ENCODE data around the gene TBC1D4. TPM values are rescaled to one million over a fixed set of nuclear protein-coding genes. Genes with fewer than 3 reads are reported as not detected.

Gene TBC1D4
- total RNA-seq, 1 donor from 2014 or later: 26.1 TPM

DNA sequence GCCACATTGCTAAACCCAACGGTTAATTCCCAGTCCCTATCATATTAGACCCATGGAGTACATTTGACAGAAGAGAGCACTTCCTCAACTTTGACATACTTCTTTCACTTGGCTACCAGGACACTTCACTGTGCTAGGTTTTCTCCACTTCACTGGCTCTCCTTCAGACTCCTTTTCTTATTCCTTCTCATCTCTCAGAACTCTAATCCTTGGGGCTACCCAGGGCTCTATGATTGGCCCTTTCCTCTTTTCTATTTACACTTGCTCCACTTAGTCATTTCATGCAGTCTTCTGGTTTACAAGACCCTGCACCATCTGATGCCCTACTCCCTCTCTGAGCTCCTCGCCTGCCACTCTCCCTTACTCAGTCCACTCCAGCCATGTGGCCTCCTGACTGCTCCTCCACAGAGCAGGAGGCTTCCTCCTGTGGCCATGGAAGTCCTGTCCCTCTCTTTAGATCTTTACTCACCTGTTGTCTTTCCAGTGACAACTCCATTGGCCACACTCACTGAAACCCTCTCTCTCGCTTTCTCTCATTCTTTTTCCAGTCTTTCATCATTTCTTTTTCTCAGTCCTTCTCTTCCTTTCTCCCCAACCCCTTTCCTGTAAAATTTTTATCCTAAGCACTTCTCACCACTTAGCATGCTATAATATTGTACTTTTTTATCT, 90.4 kb downstream of the TBC1D4 start:
- Histone ChIP-seq H3K9me3 (no peaks in the 10 kb centered on the region), H3K4me1 (no peaks in the 10 kb centered on the region), H3K27ac (no peak overlapping the region), H3K36me3 (no peaks in the 10 kb centered on the region), H3K4me3 (no peak overlapping the region), H3K27me3 (no peaks in the 10 kb centered on the region)
- no peak for DNase-seq
- TF ChIP-seq, protein P1, sequence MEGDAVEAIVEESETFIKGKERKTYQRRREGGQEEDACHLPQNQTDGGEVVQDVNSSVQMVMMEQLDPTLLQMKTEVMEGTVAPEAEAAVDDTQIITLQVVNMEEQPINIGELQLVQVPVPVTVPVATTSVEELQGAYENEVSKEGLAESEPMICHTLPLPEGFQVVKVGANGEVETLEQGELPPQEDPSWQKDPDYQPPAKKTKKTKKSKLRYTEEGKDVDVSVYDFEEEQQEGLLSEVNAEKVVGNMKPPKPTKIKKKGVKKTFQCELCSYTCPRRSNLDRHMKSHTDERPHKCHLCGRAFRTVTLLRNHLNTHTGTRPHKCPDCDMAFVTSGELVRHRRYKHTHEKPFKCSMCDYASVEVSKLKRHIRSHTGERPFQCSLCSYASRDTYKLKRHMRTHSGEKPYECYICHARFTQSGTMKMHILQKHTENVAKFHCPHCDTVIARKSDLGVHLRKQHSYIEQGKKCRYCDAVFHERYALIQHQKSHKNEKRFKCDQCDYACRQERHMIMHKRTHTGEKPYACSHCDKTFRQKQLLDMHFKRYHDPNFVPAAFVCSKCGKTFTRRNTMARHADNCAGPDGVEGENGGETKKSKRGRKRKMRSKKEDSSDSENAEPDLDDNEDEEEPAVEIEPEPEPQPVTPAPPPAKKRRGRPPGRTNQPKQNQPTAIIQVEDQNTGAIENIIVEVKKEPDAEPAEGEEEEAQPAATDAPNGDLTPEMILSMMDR (IDR thresholded peaks at IDR 0.05): no peak
- intact Hi-C loops (cut with DNase I): no loop called here
- ATAC-seq: peak; percentile 40

DNA sequence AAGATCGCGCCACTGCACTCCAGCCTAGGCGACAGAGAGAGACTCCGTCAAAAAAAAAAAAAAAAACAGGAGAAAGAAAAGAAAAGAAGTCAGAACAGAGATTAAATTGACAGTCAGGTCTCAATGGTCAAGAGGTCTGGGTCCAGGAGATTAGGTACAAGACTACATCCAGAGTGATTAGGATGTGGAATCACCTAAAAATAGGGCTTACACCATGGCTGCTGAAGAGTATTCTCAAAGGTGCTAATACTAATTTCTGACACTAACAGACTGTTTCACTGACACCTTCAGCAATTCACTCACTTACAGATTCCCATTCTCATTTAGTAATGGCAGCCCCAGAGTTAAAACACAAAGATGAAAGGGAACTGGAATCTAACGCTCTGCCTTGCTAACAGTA, 91.7 kb downstream of the TBC1D4 start:
- H3K4me1 ChIP-seq: no peaks in the 10 kb centered on the region
- intact Hi-C loops (cut with DNase I): no loop called here
- DNase-seq (no peak), ATAC-seq (no peak)
- H3K27ac ChIP-seq: no peak overlapping the region
- no peaks in the 10 kb centered on the region for H3K9me3 ChIP-seq
- H3K27me3 ChIP-seq: no peaks in the 10 kb centered on the region
- no peaks in the 10 kb centered on the region for H3K36me3 ChIP-seq
- no peak overlapping the region for H3K4me3 ChIP-seq
- TF ChIP-seq, protein P1 (IDR thresholded peaks at IDR 0.05): no peak

DNA sequence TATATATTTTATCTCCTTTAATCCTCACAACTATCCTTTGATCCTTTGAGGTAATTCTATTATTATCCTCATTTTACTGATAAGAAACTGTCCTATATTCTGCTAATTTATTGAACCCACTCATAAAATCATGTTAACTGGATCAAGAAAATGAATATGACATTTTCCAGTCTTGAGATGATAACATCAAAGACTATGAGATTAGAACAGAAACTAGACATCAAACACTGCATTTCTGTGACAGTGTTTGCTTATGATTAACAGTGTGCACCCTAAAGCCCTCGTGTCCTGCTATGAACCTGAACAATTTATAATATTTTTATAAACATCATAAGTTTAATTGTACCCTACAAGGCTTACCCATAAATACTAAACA, 96.3 kb downstream of the TBC1D4 start:
- Histone ChIP-seq H3K4me3 (no peak overlapping the region), H3K4me1 (no peaks in the 10 kb centered on the region), H3K27me3 (no peaks in the 10 kb centered on the region), H3K9me3 (no peaks in the 10 kb centered on the region), H3K27ac (no peak overlapping the region), H3K36me3 (no peaks in the 10 kb centered on the region)
- ATAC-seq (no peak), DNase-seq (no peak)
- intact Hi-C loops (cut with DNase I): no loop called here
- TF ChIP-seq, protein P1 (IDR thresholded peaks at IDR 0.05): no peak

DNA sequence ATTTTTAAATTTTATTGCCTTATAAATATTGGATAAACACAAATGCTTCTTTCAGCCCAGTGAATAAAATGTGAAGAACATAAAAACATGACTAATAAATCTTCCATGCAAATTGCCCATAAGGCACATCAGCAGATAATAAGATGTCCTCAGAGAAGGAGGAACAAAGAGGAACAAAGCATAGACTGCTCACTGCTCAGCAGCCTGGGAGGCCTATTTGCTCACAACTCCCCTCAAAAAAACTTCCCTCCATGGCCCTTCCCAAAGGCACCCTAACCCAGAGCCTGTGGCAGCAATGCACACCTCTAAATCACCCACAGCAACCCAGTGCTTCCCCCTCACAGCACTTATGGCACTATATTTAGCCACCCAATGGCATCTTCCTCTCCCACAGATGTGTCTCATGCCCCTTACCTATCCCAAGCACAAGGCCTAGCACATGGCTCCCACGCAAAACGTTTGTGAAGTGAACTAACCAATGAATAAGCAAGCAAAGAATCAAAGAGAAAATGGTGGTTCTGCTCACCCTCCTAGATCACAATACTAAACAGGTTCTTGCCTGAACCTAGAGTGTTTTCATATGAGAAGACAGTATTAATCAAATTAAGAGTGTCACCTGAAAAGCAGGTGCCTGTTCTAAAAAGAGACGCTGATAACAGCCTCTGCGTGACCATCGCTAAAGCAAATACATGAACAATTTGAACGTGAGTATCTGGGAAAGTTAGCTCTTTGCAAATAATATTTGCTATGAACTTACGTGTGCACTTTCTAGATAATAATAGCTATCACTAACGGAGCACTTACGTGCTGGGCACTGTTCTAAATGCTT, 96.9 kb downstream of the TBC1D4 start:
- peak; percentile 42 for ATAC-seq
- H3K9me3 ChIP-seq: no peaks in the 10 kb centered on the region
- no peak for DNase-seq
- intact Hi-C loops (cut with DNase I): no loop called here
- H3K27me3 ChIP-seq: no peaks in the 10 kb centered on the region
- TF ChIP-seq, protein P1 (IDR thresholded peaks at IDR 0.05): no peak
- H3K27ac ChIP-seq: no peak overlapping the region
- no peak overlapping the region for H3K4me3 ChIP-seq
- H3K4me1 ChIP-seq: no peaks in the 10 kb centered on the region
- no peaks in the 10 kb centered on the region for H3K36me3 ChIP-seq

DNA sequence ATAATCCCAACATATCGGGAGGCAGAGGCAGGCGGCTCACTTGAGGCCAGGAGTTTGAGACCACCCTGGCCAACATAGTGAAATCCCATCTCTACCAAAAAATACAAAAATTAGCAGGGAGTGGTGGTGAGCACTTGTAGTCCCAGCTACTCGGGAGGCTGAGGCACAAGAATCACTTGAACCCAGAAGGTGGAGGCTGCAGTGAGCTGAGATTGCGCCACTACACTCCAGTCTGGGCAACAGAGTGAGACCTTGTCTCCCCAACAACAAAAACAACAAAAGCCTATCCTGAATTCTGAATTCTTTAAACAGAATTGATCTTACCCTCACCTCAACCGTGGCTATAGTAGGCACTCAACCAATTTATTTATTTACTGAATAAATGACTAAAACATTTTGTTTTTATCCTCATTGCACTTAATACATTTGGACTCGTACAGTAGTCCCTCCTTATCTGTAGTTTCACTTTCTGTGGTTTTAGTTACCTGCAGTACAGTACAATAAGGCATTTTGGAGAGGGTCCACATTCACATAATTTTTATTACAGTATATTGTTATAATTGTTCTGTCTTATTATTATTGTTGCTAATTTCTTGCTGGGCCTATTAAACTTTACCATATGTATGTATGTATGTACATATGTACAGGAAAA, 98.8 kb downstream of the TBC1D4 start:
- H3K4me3 ChIP-seq: no peak overlapping the region
- no peaks in the 10 kb centered on the region for H3K36me3 ChIP-seq
- no peaks in the 10 kb centered on the region for H3K4me1 ChIP-seq
- no peaks in the 10 kb centered on the region for H3K27me3 ChIP-seq
- ATAC-seq: no peak
- H3K27ac ChIP-seq: no peak overlapping the region
- no peaks in the 10 kb centered on the region for H3K9me3 ChIP-seq
- TF ChIP-seq, protein P1 (IDR thresholded peaks at IDR 0.05): no peak
- intact Hi-C loops (cut with DNase I): no loop called here
- no peak for DNase-seq
